OCI-M2 (cell line): ENCODE measurements around the gene GTF2F2.
"Not testable (repeated sequence)": the region's sequence is repeated elsewhere in the genome, so short reads cannot be mapped to it uniquely, and the experiment has no call there.

Source experiments
- DNase-seq: peaks from one replicate; lab custom pipeline; 2025; ENCODE audit not compliant: unreplicated experiment; lab: John Stamatoyannopoulos, UW

GTF2F2 gene

GRCh38 chr13:45244736-45245135, 124.4 kb downstream of the GTF2F2 start:
- not testable (repeated sequence) for DNase-seq

- DNase-seq, result no peak
Measured at GRCh38 chr13:45249662-45250061, 129.4 kb downstream of the GTF2F2 start.

- DNase-seq, result no peak
Measured at GRCh38 chr13:45254396-45254795, 134.1 kb downstream of the GTF2F2 start.

- DNase-seq, result no peak
Measured at GRCh38 chr13:45255247-45255987, 135.1 kb downstream of the GTF2F2 start.

- DNase-seq, result no peak
Measured at GRCh38 chr13:45256254-45256653, 135.9 kb downstream of the GTF2F2 start.

- DNase-seq, result no peak
Measured at GRCh38 chr13:45257638-45258333, 137.5 kb downstream of the GTF2F2 start.

- DNase-seq, result no peak
Measured at GRCh38 chr13:45258334-45258675, 138.0 kb downstream of the GTF2F2 start.

GRCh38 chr13:45267215-45267614, 146.9 kb downstream of the GTF2F2 start:
- DNase-seq, result no peak

- no peak for DNase-seq
Measured at GRCh38 chr13:45269204-45269603, 148.9 kb downstream of the GTF2F2 start.

GRCh38 chr13:45276913-45277312, 156.6 kb downstream of the GTF2F2 start:
- no peak for DNase-seq

GRCh38 chr13:45278096-45278645, 157.9 kb downstream of the GTF2F2 start:
- DNase-seq, result no peak

GRCh38 chr13:45280011-45280410, 159.7 kb downstream of the GTF2F2 start:
- DNase-seq, result no peak

GRCh38 chr13:45280751-45281634, 160.7 kb downstream of the GTF2F2 start:
- no peak for DNase-seq

- DNase-seq, result no peak
Measured at GRCh38 chr13:45282994-45283393, 162.7 kb downstream of the GTF2F2 start.

- DNase-seq, result no peak
Measured at GRCh38 chr13:45289936-45290563, 169.7 kb downstream of the GTF2F2 start.

GRCh38 chr13:45292176-45292575, 171.9 kb downstream of the GTF2F2 start:
- no peak for DNase-seq

- DNase-seq, result no peak
Measured at GRCh38 chr13:45295536-45295935, 175.2 kb downstream of the GTF2F2 start.

- no peak for DNase-seq
Measured at GRCh38 chr13:45296259-45296658, 175.9 kb downstream of the GTF2F2 start.

- DNase-seq, result no peak
Measured at GRCh38 chr13:45297456-45298205, 177.3 kb downstream of the GTF2F2 start.

- DNase-seq, result no peak
Measured at GRCh38 chr13:45298206-45298505, 177.8 kb downstream of the GTF2F2 start.
